ENCODE data around the gene GALK1. TPM values are rescaled to one million over a fixed set of nuclear protein-coding genes. Genes with fewer than 3 reads are reported as not detected.
A peak's percentile ranks its signal among the peaks of the same experiment; 100 is the strongest.
"Not testable (repeated sequence)": the region's sequence is repeated elsewhere in the genome, so short reads cannot be mapped to it uniquely, and the experiment has no call there.

Gene GALK1
- total RNA-seq, 3 donors from 2014 or later = 7.1 to 18.2 (median 18.2) TPM

GRCh38 chr17:75764417-75764710, 628 bp downstream of the GALK1 start:
- peaks cover 11% of the 10 kb centered on the region for H3K4me1 ChIP-seq (ENCODE audit: low read depth)
- intact Hi-C loops (cut with DNase I, micrococcal nuclease) = no loop called here
- TF ChIP-seq CTCF (IDR thresholded peaks at IDR 0.05) = no peak
- DNase-seq (no peak), ATAC-seq (no peak)
- H3K4me3 ChIP-seq = peak overlapping the region; percentile 22
- H3K36me3 ChIP-seq (ENCODE audit: low read depth) = no peaks in the 10 kb centered on the region
- no peaks in the 10 kb centered on the region for H3K9me3 ChIP-seq

- Histone ChIP-seq H3K9me3 (no peaks in the 10 kb centered on the region), H3K4me1 (ENCODE audit: low read depth) (peaks cover 9% of the 10 kb centered on the region), H3K36me3 (ENCODE audit: low read depth) (no peaks in the 10 kb centered on the region), H3K4me3 (no peak overlapping the region)
- DNase-seq = peak in 1 of 3 donors; percentile 47
- no peak for TF ChIP-seq CTCF (IDR thresholded peaks at IDR 0.05)
- intact Hi-C loops (cut with DNase I, micrococcal nuclease) = no loop called here
- peak; percentile 18 for ATAC-seq
Measured at GRCh38 chr17:75763613-75764416, 1.2 kb downstream of the GALK1 start.

GRCh38 chr17:75763269-75763607, 1.8 kb downstream of the GALK1 start:
- ATAC-seq (no peak), DNase-seq (no peak)
- no peaks in the 10 kb centered on the region for H3K9me3 ChIP-seq
- H3K4me3 ChIP-seq = no peak overlapping the region
- TF ChIP-seq CTCF (IDR thresholded peaks at IDR 0.05) = no peak
- no peaks in the 10 kb centered on the region for H3K36me3 ChIP-seq (ENCODE audit: low read depth)
- peaks cover 9% of the 10 kb centered on the region for H3K4me1 ChIP-seq (ENCODE audit: low read depth)
- intact Hi-C loops (cut with DNase I, micrococcal nuclease) = no loop called here

GRCh38 chr17:75762513-75763268, 2.3 kb downstream of the GALK1 start:
- H3K36me3 ChIP-seq (ENCODE audit: low read depth) = peaks cover 3% of the 10 kb centered on the region
- DNase-seq = peak in 2 of 3 donors; percentile 28 to 50
- TF ChIP-seq CTCF (IDR thresholded peaks at IDR 0.05) = no peak
- H3K4me1 ChIP-seq (ENCODE audit: low read depth) = peaks cover 9% of the 10 kb centered on the region
- no peak overlapping the region for H3K4me3 ChIP-seq
- ATAC-seq = no peak
- no peaks in the 10 kb centered on the region for H3K9me3 ChIP-seq
- intact Hi-C loops (cut with DNase I, micrococcal nuclease) = no loop called here

- H3K36me3 ChIP-seq (ENCODE audit: low read depth); H3K4me3 ChIP-seq; H3K4me1 ChIP-seq (ENCODE audit: low read depth); H3K9me3 ChIP-seq; intact Hi-C loops (cut with DNase I, micrococcal nuclease); ATAC-seq: not testable (repeated sequence)
- DNase-seq = peak in 1 of 3 donors; percentile 8
Measured at GRCh38 chr17:75759978-75760640, 4.9 kb downstream of the GALK1 start.

- Histone ChIP-seq H3K36me3 (ENCODE audit: low read depth) (peaks cover 3% of the 10 kb centered on the region), H3K4me1 (ENCODE audit: low read depth) (peaks cover 8% of the 10 kb centered on the region), H3K9me3 (no peaks in the 10 kb centered on the region), H3K4me3 (no peak overlapping the region)
- intact Hi-C loops (cut with DNase I, micrococcal nuclease) = no loop called here
- ATAC-seq (no peak), DNase-seq (peak in 1 of 3 donors; percentile 29)
- no peak for TF ChIP-seq CTCF (IDR thresholded peaks at IDR 0.05)
Measured at GRCh38 chr17:75759457-75759856, 5.5 kb downstream of the GALK1 start.
